Type B pancreatic cell (in vitro differentiated cells): ENCODE data around the gene ITCH. TPM values are rescaled to one million over a fixed set of nuclear protein-coding genes. Genes with fewer than 3 reads are reported as not detected.

Experiments
- DNase-seq: peaks from one replicate; pipeline ENCODE4 v3.0.0; 2021; ENCODE audit warnings: mixed read lengths; ENCODE audit not compliant: unreplicated experiment; ENCODE audit errors: extremely low spot score
- H3K27ac Mint-ChIP-seq: 2 replicates; pipeline ENCODE4 v1.8.0; 2021; ENCODE audit warnings: mild to moderate bottlenecking, mixed read lengths
- H3K27me3 Mint-ChIP-seq: 2 replicates; pipeline ENCODE4 v1.8.0; 2021; ENCODE audit warnings: mixed read lengths
- H3K36me3 Mint-ChIP-seq: 2 replicates; pipeline ENCODE4 v1.8.0; 2021; ENCODE audit warnings: mixed read lengths
- H3K4me1 Mint-ChIP-seq: one replicate; pipeline ENCODE4 v1.8.0; 2021; ENCODE audit warnings: mixed read lengths; ENCODE audit not compliant: unreplicated experiment
- H3K4me3 Mint-ChIP-seq: 2 replicates; pipeline ENCODE4 v1.8.0; 2021; ENCODE audit warnings: mild to moderate bottlenecking, mixed read lengths
- H3K9me3 Mint-ChIP-seq: 2 replicates; pipeline ENCODE4 v1.8.0; 2021; ENCODE audit warnings: mixed read lengths
- CTCF ChIP-seq: fragments of 200-600 bp; sonication (generic); conservative IDR thresholded peaks from 2 replicates; pipeline ENCODE4 v1.5.0; 2021; ENCODE audit warnings: antibody characterized with exemption, mild to moderate bottlenecking
- total RNA-seq: library from RNA; stranded (reverse); gene quantifications from 2 replicates; pipeline ENCODE4 v1.2.1, GENCODE V29; 2021; ENCODE audit warnings: low replicate concordance

Gene ITCH
- total RNA-seq, 1 donor from 2014 or later: 77.2 TPM

- H3K27ac Mint-ChIP-seq: peak overlapping the region; percentile 88
- peaks cover 5% of the 10 kb centered on the region for H3K9me3 Mint-ChIP-seq
Measured at GRCh38 chr20:34549929-34550305, 186.8 kb downstream of the ITCH start.

GRCh38 chr20:34552569-34552968 is 189.5 kb downstream of the ITCH start:
- H3K4me3 Mint-ChIP-seq: no peak overlapping the region
- H3K4me1 Mint-ChIP-seq: peaks cover 28% of the 10 kb centered on the region
- H3K27ac Mint-ChIP-seq: peak overlapping the region; percentile 10
- no peak for TF ChIP-seq CTCF
- no peak for DNase-seq
- H3K9me3 Mint-ChIP-seq: peaks cover 5% of the 10 kb centered on the region
- H3K36me3 Mint-ChIP-seq: peaks cover 6% of the 10 kb centered on the region
- no peaks in the 10 kb centered on the region for H3K27me3 Mint-ChIP-seq

More at GRCh38 chr20:34549929-34550305, 186.8 kb downstream of the ITCH start:
- DNase-seq: no peak
- H3K27me3 Mint-ChIP-seq: no peaks in the 10 kb centered on the region
- peak overlapping the region; percentile 69 for H3K4me3 Mint-ChIP-seq
- peaks cover 6% of the 10 kb centered on the region for H3K36me3 Mint-ChIP-seq
- peaks cover 35% of the 10 kb centered on the region for H3K4me1 Mint-ChIP-seq
- no peak for TF ChIP-seq CTCF

GRCh38 chr20:34553366-34553867 is 190.3 kb downstream of the ITCH start:
- Mint-ChIP-seq H3K9me3 (peaks cover 5% of the 10 kb centered on the region), H3K4me3 (no peak overlapping the region), H3K27me3 (no peaks in the 10 kb centered on the region), H3K4me1 (peaks cover 26% of the 10 kb centered on the region), H3K27ac (no peak overlapping the region), H3K36me3 (peaks cover 6% of the 10 kb centered on the region)
- no peak for TF ChIP-seq CTCF
- no peak for DNase-seq

GRCh38 chr20:34557936-34558319 is 194.9 kb downstream of the ITCH start:
- Mint-ChIP-seq H3K27ac (peak overlapping the region; percentile 88), H3K36me3 (peaks cover 11% of the 10 kb centered on the region), H3K27me3 (no peaks in the 10 kb centered on the region), H3K9me3 (no peaks in the 10 kb centered on the region), H3K4me1 (peaks cover 18% of the 10 kb centered on the region), H3K4me3 (peak overlapping the region; percentile 88)
- no peak for TF ChIP-seq CTCF
- DNase-seq: no peak

- H3K27me3 Mint-ChIP-seq: no peaks in the 10 kb centered on the region
Measured at GRCh38 chr20:34558320-34559218, 195.5 kb downstream of the ITCH start, which contains the start of gene MAP1LC3A. MAP1LC3A (plus strand) TSS chr20:34558718; CDS start chr20:34558869, 151 bp downstream.

More at GRCh38 chr20:34558320-34559218, 195.5 kb downstream of the ITCH start, which contains the start of gene MAP1LC3A:
- TF ChIP-seq CTCF: no peak
- peaks cover 17% of the 10 kb centered on the region for H3K4me1 Mint-ChIP-seq
- H3K36me3 Mint-ChIP-seq: peaks cover 11% of the 10 kb centered on the region
- peak within 1 kb of the TSS; percentile 88 for H3K4me3 Mint-ChIP-seq
- no peaks in the 10 kb centered on the region for H3K9me3 Mint-ChIP-seq
- H3K27ac Mint-ChIP-seq: peak within 1 kb of the TSS; percentile 90
- DNase-seq: peak; percentile 99
